ENCODE measurements around the gene CLEC16A. TPM values are rescaled to one million over a fixed set of nuclear protein-coding genes. Genes with fewer than 3 reads are reported as not detected.

Gene CLEC16A
- total RNA-seq, 2 donors from 2014 or later, result 29.9 to 32.3 TPM

DNA sequence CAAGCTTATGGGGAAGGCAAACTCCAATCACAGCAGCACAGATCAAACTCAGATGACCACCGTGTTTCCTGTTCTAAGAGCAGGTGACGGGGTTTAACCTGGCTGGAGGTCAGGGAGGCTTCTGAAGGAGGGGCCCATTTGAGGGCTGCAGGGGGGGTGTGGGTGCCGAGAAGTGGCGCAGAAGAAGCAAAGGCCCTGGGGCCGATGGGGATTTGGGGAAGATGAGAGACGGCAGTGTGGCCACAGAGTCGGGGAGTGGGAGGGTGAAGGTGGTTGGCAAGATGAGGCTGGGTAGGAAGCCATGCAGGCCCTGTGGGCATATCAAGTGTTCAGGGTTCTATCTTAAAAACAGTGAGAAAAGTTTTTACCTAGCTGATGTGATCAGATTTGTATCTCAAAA lies 122.9 kb downstream of the CLEC16A start:
- ATAC-seq (replicated peaks in 1 of 2) (no peak), DNase-seq (no peak)
- no peak overlapping the region for H3K27ac Mint-ChIP-seq
- no peaks in the 10 kb centered on the region for H3K27me3 Mint-ChIP-seq (ENCODE audit: low read depth)
- H3K9me3 Mint-ChIP-seq, result no peaks in the 10 kb centered on the region
- H3K36me3 Mint-ChIP-seq (ENCODE audit: insufficient read depth in 2 of 2), result peaks cover 2 to 14% of the 10 kb centered on the region in 2 donors
- H3K4me1 Mint-ChIP-seq (ENCODE audit: low read depth), result peaks cover 37% of the 10 kb centered on the region
- H3K4me3 Mint-ChIP-seq, result no peak overlapping the region

DNA sequence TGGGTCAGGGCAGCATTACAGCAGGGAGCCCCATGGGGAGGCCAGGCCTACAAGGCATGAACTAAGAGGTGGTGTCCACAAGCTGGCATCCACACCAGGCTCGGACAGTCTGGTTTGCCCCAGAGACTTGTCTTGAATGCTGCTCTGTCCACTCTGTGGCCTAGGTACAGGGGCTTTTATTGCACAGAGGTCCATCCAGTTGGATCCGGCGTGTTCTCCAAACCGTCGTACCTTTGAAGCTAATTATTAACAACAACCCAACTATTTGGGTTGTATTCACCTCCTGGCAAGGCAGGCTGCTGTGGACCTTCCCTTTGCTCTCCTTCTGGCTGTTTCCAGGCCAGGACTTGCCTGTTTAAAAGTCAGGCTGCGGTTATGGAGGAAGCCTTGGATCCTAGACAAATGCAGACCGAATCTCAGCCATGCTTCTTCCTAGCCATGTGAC lies 123.4 kb downstream of the CLEC16A start:
- ATAC-seq (replicated peaks in 1 of 2) (no peak), DNase-seq (no peak)
- H3K4me1 Mint-ChIP-seq (ENCODE audit: low read depth), result peaks cover 42% of the 10 kb centered on the region
- no peaks in the 10 kb centered on the region for H3K27me3 Mint-ChIP-seq (ENCODE audit: low read depth)
- H3K4me3 Mint-ChIP-seq, result no peak overlapping the region
- no peaks in the 10 kb centered on the region for H3K9me3 Mint-ChIP-seq
- H3K27ac Mint-ChIP-seq, result no peak overlapping the region
- peaks cover 2 to 14% of the 10 kb centered on the region in 2 donors for H3K36me3 Mint-ChIP-seq (ENCODE audit: insufficient read depth in 2 of 2)

DNA sequence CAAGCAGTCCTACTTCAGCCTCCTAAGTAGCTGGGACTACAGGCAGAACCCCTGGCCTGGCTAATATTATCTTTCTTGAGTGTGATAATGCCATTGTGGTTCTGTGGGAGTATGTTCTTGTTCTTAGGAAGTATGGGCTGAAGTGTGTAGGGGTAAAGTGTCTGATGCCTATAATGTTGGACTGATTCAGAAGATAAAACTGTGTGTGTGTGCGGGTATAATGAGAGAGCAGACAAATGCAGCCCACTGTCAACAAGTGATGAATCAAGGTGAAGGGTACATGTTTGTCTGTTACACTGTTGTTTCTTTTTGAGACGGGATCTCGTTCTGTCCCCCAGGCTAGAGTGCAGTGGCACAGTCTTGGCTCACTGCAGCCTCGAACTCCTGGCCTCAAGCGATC lies 127.5 kb downstream of the CLEC16A start:
- peaks cover 73% of the 10 kb centered on the region for H3K4me1 Mint-ChIP-seq (ENCODE audit: low read depth)
- ATAC-seq (replicated peaks in 1 of 2) (peak; percentile 22 to 26), DNase-seq (no peak)
- H3K36me3 Mint-ChIP-seq (ENCODE audit: insufficient read depth in 2 of 2), result peaks cover 6 to 18% of the 10 kb centered on the region in 2 donors
- peak overlapping the region; percentile 92 for H3K27ac Mint-ChIP-seq
- H3K4me3 Mint-ChIP-seq, result peak overlapping the region; percentile 0 to 33
- H3K9me3 Mint-ChIP-seq, result no peaks in the 10 kb centered on the region
- H3K27me3 Mint-ChIP-seq (ENCODE audit: low read depth), result no peaks in the 10 kb centered on the region

DNA sequence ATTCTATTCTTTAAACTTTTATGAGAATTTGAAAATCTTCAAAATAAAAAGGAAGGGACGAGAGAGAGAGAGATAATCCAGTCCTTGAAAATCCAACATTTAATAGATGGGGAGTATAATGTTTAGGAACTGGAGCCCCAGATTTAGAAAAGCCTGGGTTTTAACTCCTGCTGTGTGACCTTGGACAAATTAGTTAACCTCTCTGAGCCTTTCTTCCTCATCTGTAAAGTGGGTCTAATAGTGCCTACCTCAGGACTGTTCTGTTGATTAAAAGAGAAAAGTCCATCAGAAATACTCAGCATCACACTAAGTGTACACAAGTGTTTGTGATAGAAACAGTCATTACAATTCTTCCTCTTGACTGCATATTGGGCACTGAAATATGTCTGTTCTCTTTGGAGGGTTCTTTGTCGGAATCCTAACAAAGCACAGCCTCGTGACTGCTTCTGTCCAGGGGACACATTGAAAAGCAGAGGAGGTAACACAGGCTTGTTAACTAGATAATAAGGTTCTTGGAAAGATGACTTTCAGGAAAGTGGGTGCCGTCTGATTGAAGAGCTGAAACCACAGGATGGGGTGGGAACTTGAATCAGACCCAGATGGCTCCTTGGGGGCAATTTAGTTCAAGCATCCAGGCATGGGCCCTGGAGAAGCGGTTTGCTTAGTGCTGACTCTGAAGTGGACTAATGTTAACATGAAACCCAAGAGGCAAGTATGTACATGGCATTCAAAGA lies 128.2 kb downstream of the CLEC16A start:
- H3K27ac Mint-ChIP-seq, result peak overlapping the region; percentile 92
- no peaks in the 10 kb centered on the region for H3K27me3 Mint-ChIP-seq (ENCODE audit: low read depth)
- ATAC-seq (replicated peaks in 1 of 2) (no peak), DNase-seq (no peak)
- H3K4me1 Mint-ChIP-seq (ENCODE audit: low read depth), result peaks cover 75% of the 10 kb centered on the region
- H3K4me3 Mint-ChIP-seq, result peak overlapping the region; percentile 54 to 59
- no peaks in the 10 kb centered on the region for H3K9me3 Mint-ChIP-seq
- H3K36me3 Mint-ChIP-seq (ENCODE audit: insufficient read depth in 2 of 2), result peaks cover 6 to 17% of the 10 kb centered on the region in 2 donors

DNA sequence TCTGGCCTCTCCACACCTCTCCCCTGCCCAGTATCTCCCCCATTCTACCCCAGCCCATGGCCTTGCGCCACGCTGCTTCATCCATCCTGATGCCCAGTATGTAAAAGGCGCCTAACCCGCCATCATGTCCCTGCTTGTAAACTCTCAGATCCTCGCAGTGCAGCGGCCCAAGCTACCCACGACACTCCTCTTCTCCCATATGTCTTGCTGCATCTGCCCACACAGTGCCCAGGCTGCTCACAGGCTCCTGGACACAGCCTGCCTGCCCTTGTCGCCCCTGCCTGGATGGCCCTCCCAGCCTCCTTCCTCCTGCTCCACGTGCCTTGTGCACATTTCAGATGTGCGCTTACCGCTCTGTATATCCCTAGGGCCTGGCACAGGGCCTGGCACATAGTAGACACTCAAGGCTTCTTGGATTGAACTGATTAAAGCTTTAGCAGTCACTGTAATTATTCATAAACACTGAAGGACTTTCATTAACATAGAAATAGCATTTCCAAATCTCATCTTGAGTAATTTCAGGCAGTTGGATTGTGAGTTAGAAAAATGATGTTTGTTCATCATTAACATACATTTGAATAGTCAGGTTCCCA lies 129.1 kb downstream of the CLEC16A start:
- DNase-seq, result no peak
- H3K4me1 Mint-ChIP-seq (ENCODE audit: low read depth), result peaks cover 84% of the 10 kb centered on the region
- H3K27ac Mint-ChIP-seq, result peak overlapping the region; percentile 92
- peaks cover 6 to 17% of the 10 kb centered on the region in 2 donors for H3K36me3 Mint-ChIP-seq (ENCODE audit: insufficient read depth in 2 of 2)
- peak overlapping the region; percentile 31 to 54 for H3K4me3 Mint-ChIP-seq
- no peaks in the 10 kb centered on the region for H3K27me3 Mint-ChIP-seq (ENCODE audit: low read depth)
- no peaks in the 10 kb centered on the region for H3K9me3 Mint-ChIP-seq
- ATAC-seq (replicated peaks in 1 of 2), result no peak

DNA sequence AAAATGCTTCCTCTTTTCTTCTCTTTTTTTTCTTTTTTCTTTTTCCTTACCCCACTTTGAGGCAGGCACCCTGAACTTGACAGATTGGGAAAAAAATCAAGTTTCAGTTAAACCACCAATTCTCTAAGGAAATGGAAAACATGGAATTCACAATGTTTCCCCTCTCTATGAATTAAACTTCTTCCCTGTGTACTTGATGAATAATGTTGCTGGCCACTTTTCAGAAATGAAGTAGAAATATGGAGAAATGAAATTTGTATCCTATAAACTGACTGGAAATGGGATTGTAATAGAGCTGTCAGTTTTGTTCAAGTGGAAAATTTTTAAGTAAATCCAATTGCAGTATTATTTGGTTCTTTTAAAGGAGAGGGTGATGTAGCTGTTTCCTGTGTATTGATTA lies 129.8 kb downstream of the CLEC16A start:
- H3K4me1 Mint-ChIP-seq (ENCODE audit: low read depth), result peaks cover 90% of the 10 kb centered on the region
- H3K27ac Mint-ChIP-seq, result peak overlapping the region; percentile 92
- ATAC-seq (replicated peaks in 1 of 2) (no peak), DNase-seq (no peak)
- H3K27me3 Mint-ChIP-seq (ENCODE audit: low read depth), result no peaks in the 10 kb centered on the region
- H3K9me3 Mint-ChIP-seq, result no peaks in the 10 kb centered on the region
- peak overlapping the region in 1 of 2 donors; percentile 31 for H3K4me3 Mint-ChIP-seq
- H3K36me3 Mint-ChIP-seq (ENCODE audit: insufficient read depth in 2 of 2), result peaks cover 6 to 17% of the 10 kb centered on the region in 2 donors

DNA sequence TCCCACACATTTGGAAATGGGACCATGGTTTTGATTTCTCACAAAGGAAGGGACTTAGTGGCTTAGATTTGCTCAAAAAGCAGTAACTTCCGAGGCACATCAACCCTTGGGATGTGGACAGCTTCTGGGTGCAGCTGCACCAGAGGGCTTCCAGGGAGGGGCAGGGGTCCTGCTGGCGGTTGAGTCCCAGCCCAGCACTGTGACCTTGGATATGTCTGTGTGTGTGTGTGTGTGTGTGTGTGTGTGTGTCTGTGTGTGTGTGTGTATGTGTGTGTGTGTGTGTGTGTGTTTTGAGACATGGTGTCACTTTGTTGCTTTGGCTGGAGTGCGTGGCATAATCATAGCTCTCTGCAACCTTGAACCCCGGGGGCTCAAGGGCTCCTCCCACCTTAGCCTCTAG lies 130.8 kb downstream of the CLEC16A start:
- no peak for ATAC-seq (replicated peaks in 1 of 2)
- Mint-ChIP-seq H3K36me3 (ENCODE audit: insufficient read depth in 2 of 2) (peaks cover 6 to 15% of the 10 kb centered on the region in 2 donors), H3K27me3 (ENCODE audit: low read depth) (no peaks in the 10 kb centered on the region), H3K4me1 (ENCODE audit: low read depth) (peaks cover 100% of the 10 kb centered on the region), H3K27ac (peak overlapping the region; percentile 92), H3K9me3 (no peaks in the 10 kb centered on the region), H3K4me3 (peak overlapping the region in 1 of 2 donors; percentile 19)
- no peak for DNase-seq

DNA sequence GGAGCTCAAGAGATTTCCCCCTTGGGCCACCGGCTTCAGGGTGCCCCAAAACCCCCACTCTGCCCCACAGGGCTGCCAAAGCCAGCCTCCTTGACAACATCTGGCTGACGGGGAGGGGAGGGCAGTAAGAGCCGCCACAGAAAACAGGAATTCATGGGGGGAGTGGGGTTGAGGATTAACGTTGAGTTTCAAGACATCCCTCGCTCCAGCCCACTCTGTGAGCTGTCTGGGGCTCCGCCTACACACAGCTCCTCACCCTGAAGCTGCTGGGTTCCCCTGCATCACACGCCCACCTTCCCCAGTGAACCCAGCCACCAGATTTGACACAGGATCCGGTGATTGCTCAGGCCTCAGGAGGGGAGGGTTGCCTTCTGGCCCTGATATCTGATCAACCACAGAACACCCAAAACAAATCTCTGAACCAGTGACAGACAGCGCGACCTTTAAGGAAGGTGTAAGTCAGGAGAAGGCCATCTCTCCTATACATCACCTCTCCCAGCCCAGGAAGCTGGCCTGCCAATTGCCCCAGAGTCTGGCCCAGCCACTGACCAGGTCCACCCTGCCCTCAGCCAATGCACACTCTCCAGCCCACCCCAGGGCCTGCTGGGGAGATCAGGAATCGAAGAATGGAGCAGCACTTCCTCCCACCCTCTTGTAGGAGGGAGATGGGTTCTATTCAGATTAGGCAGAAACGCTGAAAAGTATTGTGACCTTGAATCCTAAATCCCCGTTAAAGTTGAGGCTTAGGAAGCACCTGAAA lies 132.1 kb downstream of the CLEC16A start:
- Mint-ChIP-seq H3K27ac (peak overlapping the region; percentile 92), H3K9me3 (no peaks in the 10 kb centered on the region), H3K4me1 (ENCODE audit: low read depth) (peaks cover 100% of the 10 kb centered on the region), H3K4me3 (peak overlapping the region; percentile 72 to 80), H3K36me3 (ENCODE audit: insufficient read depth in 2 of 2) (peaks cover 7 to 18% of the 10 kb centered on the region in 2 donors), H3K27me3 (ENCODE audit: low read depth) (no peaks in the 10 kb centered on the region)
- ATAC-seq (replicated peaks in 1 of 2) (peak; percentile 79), DNase-seq (peak; percentile 83 to 89)

DNA sequence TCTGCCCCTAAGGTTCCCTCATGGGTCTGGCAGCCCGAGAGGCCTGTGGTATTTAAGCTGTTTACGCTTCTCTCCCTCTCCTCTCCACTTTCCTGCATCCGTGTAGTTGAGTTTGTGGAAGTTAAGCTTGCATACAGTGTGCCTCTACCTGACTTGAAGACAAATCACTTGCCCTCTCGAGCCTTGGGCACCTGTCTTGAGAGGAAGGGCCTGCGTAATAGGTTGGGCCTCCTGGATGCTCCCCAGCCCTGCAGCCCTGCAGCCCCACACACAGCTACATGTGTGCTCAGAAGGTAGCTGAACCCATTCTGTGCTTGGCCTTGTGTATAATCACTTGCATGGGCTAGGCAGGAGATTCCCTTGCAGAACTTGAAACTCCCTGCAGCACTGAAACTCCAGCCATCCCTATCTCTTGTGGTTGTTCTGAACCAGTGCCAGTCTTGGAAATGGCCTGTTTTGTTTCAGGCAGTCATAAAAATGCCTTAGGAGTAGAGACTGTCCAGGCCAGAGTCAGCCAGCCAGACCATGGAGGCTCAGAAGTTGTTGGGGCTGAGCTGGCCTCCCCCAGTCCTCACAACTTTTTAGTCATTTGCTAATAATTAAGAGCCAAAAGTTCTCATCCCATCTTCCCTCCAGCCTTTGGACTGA lies 134.6 kb downstream of the CLEC16A start:
- DNase-seq, result no peak
- H3K27me3 Mint-ChIP-seq (ENCODE audit: low read depth), result no peaks in the 10 kb centered on the region
- H3K36me3 Mint-ChIP-seq (ENCODE audit: insufficient read depth in 2 of 2), result peaks cover 4 to 7% of the 10 kb centered on the region in 2 donors
- peak overlapping the region; percentile 80 to 95 for H3K4me3 Mint-ChIP-seq
- peaks cover 100% of the 10 kb centered on the region for H3K4me1 Mint-ChIP-seq (ENCODE audit: low read depth)
- H3K27ac Mint-ChIP-seq, result peak overlapping the region; percentile 99
- no peak for ATAC-seq (replicated peaks in 1 of 2)
- H3K9me3 Mint-ChIP-seq, result no peaks in the 10 kb centered on the region

DNA sequence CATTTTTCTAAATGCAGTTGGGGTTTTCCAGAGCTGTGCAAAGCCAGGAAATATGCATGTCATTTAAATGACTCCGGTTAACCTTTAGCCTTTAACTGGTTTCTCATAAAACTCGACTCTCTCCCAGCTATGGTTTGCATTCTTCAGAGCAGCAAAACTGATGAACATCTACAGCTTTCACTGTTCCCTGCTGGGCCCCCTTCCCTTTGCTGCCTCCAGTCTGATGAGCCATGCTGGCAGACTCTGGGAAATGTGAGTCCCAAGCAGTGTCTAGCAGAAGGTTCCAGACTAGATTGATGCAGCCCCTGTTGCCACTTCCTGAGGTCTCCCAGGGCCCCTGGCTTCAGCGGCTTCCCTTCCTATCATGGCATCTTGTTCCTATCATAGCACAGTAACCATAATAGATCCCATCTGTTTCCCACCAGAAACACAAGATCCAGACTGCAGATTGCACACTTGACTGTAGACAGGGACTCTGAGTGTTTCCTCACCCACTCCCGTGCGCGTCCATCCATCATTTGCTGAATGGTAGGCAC lies 135.4 kb downstream of the CLEC16A start:
- peak overlapping the region; percentile 99 for H3K27ac Mint-ChIP-seq
- H3K9me3 Mint-ChIP-seq, result no peaks in the 10 kb centered on the region
- peak overlapping the region; percentile 80 to 95 for H3K4me3 Mint-ChIP-seq
- peaks cover 3 to 6% of the 10 kb centered on the region in 2 donors for H3K36me3 Mint-ChIP-seq (ENCODE audit: insufficient read depth in 2 of 2)
- no peaks in the 10 kb centered on the region for H3K27me3 Mint-ChIP-seq (ENCODE audit: low read depth)
- H3K4me1 Mint-ChIP-seq (ENCODE audit: low read depth), result peaks cover 100% of the 10 kb centered on the region
- peak in 1 of 2 donors; percentile 3 for ATAC-seq (replicated peaks in 1 of 2)
- DNase-seq, result peak in 1 of 2 donors; percentile 46

DNA sequence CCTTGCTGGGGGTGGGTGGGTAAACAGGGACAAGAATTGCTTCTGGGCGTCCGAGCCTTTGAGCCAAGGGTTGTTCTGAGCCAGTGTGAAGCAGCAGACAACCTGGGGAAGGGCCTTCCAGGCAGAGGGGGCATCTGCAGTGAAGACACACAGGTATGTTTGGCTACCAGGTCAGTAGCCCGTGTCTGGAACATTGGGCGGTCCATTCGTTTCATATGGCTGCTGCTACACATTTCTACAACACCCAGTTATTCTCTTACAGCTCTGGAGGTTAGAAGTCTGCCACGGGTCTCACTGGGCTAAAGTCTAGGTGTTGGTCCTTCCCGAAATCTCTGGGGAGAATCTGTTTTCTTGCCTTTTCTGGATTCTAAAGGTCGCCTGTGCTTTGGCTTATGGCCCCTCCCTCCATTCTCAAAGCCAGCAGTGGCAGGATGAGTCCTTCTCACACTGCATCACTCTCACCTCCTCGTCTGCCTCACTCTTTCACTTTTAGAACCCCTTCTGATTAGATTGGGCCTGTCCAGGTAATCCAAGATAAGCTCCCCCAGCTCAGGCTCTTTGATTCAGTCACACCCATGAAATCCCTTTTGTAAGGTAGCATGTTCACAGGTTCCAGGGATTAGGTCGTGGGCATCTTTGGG lies 136.1 kb downstream of the CLEC16A start:
- ATAC-seq (replicated peaks in 1 of 2), result peak in 1 of 2 donors; percentile 25
- peak overlapping the region; percentile 67 to 71 for H3K4me3 Mint-ChIP-seq
- no peaks in the 10 kb centered on the region for H3K9me3 Mint-ChIP-seq
- no peaks in the 10 kb centered on the region for H3K27me3 Mint-ChIP-seq (ENCODE audit: low read depth)
- H3K4me1 Mint-ChIP-seq (ENCODE audit: low read depth), result peaks cover 96% of the 10 kb centered on the region
- no peak for DNase-seq
- H3K27ac Mint-ChIP-seq, result peak overlapping the region; percentile 95
- peaks cover 3 to 6% of the 10 kb centered on the region in 2 donors for H3K36me3 Mint-ChIP-seq (ENCODE audit: insufficient read depth in 2 of 2)

DNA sequence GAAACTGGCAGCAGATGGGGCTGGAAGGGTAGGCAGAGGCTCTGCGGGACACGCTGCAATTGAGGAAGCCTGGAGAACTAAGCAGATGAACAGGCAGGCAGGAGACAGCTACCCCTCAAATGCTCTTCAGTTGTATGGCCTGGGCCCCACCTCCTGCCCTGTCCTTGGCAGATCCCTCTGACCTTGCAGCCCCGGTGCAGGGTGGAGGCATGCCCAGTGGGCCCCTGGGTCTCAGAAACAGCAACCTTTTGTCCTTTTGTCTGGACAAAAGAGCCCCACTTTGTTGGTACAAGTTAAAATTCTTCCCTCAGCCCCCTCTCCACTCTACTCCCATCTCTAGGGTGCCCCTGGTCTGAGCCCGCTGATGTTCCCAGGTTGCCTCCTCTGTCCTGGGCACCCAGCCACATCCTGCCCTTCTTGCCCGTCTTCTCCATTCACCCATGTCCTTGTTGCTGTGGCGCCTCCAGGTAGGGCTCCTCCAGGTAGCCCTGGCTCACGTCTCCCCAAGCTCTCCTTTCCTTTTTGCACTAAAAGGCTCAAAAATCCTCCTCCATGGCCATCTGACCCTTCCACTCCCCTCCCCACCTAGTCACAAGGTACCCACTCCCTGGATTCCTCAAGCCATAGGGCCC lies 136.8 kb downstream of the CLEC16A start:
- peak overlapping the region; percentile 95 for H3K27ac Mint-ChIP-seq

More for the DNA sequence above, 136.8 kb downstream of the CLEC16A start:
- Mint-ChIP-seq H3K4me3 (peak overlapping the region; percentile 67 to 71), H3K4me1 (ENCODE audit: low read depth) (peaks cover 89% of the 10 kb centered on the region), H3K9me3 (no peaks in the 10 kb centered on the region), H3K27me3 (ENCODE audit: low read depth) (no peaks in the 10 kb centered on the region), H3K36me3 (ENCODE audit: insufficient read depth in 2 of 2) (peaks cover 3 to 6% of the 10 kb centered on the region in 2 donors)
- DNase-seq, result no peak
- no peak for ATAC-seq (replicated peaks in 1 of 2)

All from activated T-cell treated with anti-CD3 and anti-CD28 coated beads, Interleukin-2, amount 50 U/mL, for 72 hours (primary cell).